IMR-90 (cell line): Measurements from ENCODE around the gene PIGU. TPM values are rescaled to one million over a fixed set of nuclear protein-coding genes. Genes with fewer than 3 reads are reported as not detected.

Source experiments
- ATAC-seq: fragments of 200-7000 bp; cut with Tn5 transposase; 2 replicates; pipeline ENCODE4 v1.9.1; 2020; ENCODE audit warnings: low read depth, mild to moderate bottlenecking, moderate library complexity
- BruUV-seq: library from RNA; stranded (reverse); fragments of 400-500 nt; replicated peaks from 2 replicates; lab custom pipeline; 2021; lab: Mats Ljungman, UMichigan
- CTCF ChIA-PET: fragments of 300-600 bp; formaldehyde crosslinking; extraction: SDS; loops from one replicate; lab custom pipeline; 2021; ENCODE audit warnings: antibody characterized with exemption; lab: Yijun Ruan, JAX
- POLR2A ChIA-PET: fragments of 300-600 bp; sonication (Branson Sonifier 250); formaldehyde crosslinking; loops from one replicate; lab custom pipeline; 2022; ENCODE audit warnings: antibody characterized with exemption; ENCODE audit not compliant: unreplicated experiment; lab: Charles Lee
- DNase-seq: peaks from one replicate; pipeline ENCODE4 v3.0.0; 2013
- H2AFZ ChIP-seq: replicated peaks from 2 replicates; pipeline ENCODE3; 2013; ENCODE audit warnings: low read length, mild to moderate bottlenecking; ENCODE audit not compliant: poor library complexity
- H2AK5ac ChIP-seq: 2 replicates; pipeline ENCODE4 v1.6.1; 2013; ENCODE audit warnings: low read depth, low read length, inconsistent platforms
- H2AK9ac ChIP-seq: replicated peaks from 2 replicates; pipeline ENCODE3; 2013; ENCODE audit warnings: mild to moderate bottlenecking, low read depth, low read length, moderate library complexity; ENCODE audit not compliant: poor library complexity
- H2BK120ac ChIP-seq: 2 replicates; pipeline ENCODE4 v1.6.1; 2013; ENCODE audit warnings: low read depth, low read length, inconsistent platforms
- H2BK15ac ChIP-seq: 3 replicates; pipeline ENCODE4 v1.6.1; 2013; ENCODE audit warnings: low read depth, low read length, inconsistent platforms
- H2BK20ac ChIP-seq: 2 replicates; pipeline ENCODE4 v1.6.1; 2013; ENCODE audit warnings: low read depth, mild to moderate bottlenecking, inconsistent platforms, low read length, moderate library complexity
- H2BK5ac ChIP-seq: 2 replicates; pipeline ENCODE4 v1.6.1; 2013; ENCODE audit warnings: mild to moderate bottlenecking, low read depth, low read length, inconsistent platforms; ENCODE audit not compliant: poor library complexity, severe bottlenecking
- H3K14ac ChIP-seq: replicated peaks from 2 replicates; pipeline ENCODE4 v1.6.1; 2013; ENCODE audit warnings: low read depth, low read length, inconsistent platforms
- H3K18ac ChIP-seq: 2 replicates; pipeline ENCODE4 v1.6.1; 2013; ENCODE audit warnings: low read depth, low read length, control low read depth
- H3K23ac ChIP-seq: 2 replicates; pipeline ENCODE4 v1.6.1; 2013; ENCODE audit warnings: low read depth, low read length, inconsistent platforms
- H3K27ac ChIP-seq: 2 replicates; pipeline ENCODE4 v1.5.1; 2013; ENCODE audit warnings: mild to moderate bottlenecking, control low read depth, low read length; ENCODE audit not compliant: insufficient read depth
- H3K27me3 ChIP-seq: 2 replicates; pipeline ENCODE4 v1.6.1; 2013; ENCODE audit warnings: low read length; ENCODE audit not compliant: control insufficient read depth, insufficient read depth
- H3K36me3 ChIP-seq: 2 replicates; pipeline ENCODE4 v1.6.1; 2013; ENCODE audit warnings: low read length, mixed read lengths; ENCODE audit not compliant: control insufficient read depth, insufficient read depth
- H3K4ac ChIP-seq: 2 replicates; pipeline ENCODE4 v1.6.1; 2013; ENCODE audit warnings: low read depth, low read length, inconsistent platforms
- H3K4me1 ChIP-seq: 2 replicates; pipeline ENCODE4 v1.6.1; 2013; ENCODE audit warnings: low read length, mixed read lengths; ENCODE audit not compliant: control insufficient read depth, insufficient read depth
- H3K4me2 ChIP-seq: 2 replicates; pipeline ENCODE4 v1.6.1; 2013; ENCODE audit warnings: low read depth, mild to moderate bottlenecking, control low read depth, low read length, moderate library complexity
- H3K4me3 ChIP-seq: 2 replicates; pipeline ENCODE4 v1.5.1; 2013; ENCODE audit warnings: low read depth, mild to moderate bottlenecking, control low read depth, low read length, moderate library complexity; ENCODE audit not compliant: insufficient read depth
- H3K56ac ChIP-seq: 2 replicates; pipeline ENCODE4 v1.6.1; 2013; ENCODE audit warnings: low read length, inconsistent platforms; ENCODE audit not compliant: insufficient read depth; ENCODE audit errors: extremely low read depth
- H3K79me1 ChIP-seq, 2 experiments: 2 replicates each; pipeline ENCODE4 v1.6.1; 2013; ENCODE audit warnings: low read length in 2 of 2, inconsistent platforms in 1 of 2, low read depth in 1 of 2
- H3K9ac ChIP-seq: 2 replicates; pipeline ENCODE4 v1.6.1; 2013; ENCODE audit warnings: low read depth, low read length, control low read depth
- H3K9me1 ChIP-seq: 2 replicates; pipeline ENCODE4 v1.6.1; 2013; ENCODE audit warnings: low read length, inconsistent platforms; ENCODE audit not compliant: insufficient read depth
- H3K9me3 ChIP-seq: 2 replicates; pipeline ENCODE4 v1.6.1; 2013; ENCODE audit warnings: low read length; ENCODE audit not compliant: control insufficient read depth, insufficient read depth
- H4K20me1 ChIP-seq: 2 replicates; pipeline ENCODE4 v1.6.1; 2013; ENCODE audit warnings: low read length, inconsistent platforms; ENCODE audit not compliant: insufficient read depth
- H4K5ac ChIP-seq: 2 replicates; pipeline ENCODE4 v1.6.1; 2013; ENCODE audit warnings: mild to moderate bottlenecking, low read depth, low read length, control low read depth
- H4K8ac ChIP-seq, 2 experiments: 2 replicates each; pipeline ENCODE4 v1.6.1; 2013; ENCODE audit warnings: low read depth in 2 of 2, low read length in 2 of 2, control low read depth in 1 of 2, inconsistent platforms in 1 of 2
- H4K91ac ChIP-seq: 2 replicates; pipeline ENCODE4 v1.6.1; 2013; ENCODE audit warnings: low read depth, low read length, inconsistent platforms; ENCODE audit not compliant: insufficient read depth
- BHLHE40 ChIP-seq: fragments of 150-350 bp; IDR thresholded peaks from 2 replicates; pipeline ENCODE4 v1.6.1; 2016; ENCODE audit warnings: mild to moderate bottlenecking, low read depth, low read length
- ELK1 ChIP-seq: fragments of 150-350 bp; IDR thresholded peaks from 2 replicates; pipeline ENCODE4 v1.6.1; 2016; ENCODE audit warnings: low read depth, mild to moderate bottlenecking, low read length, moderate library complexity, borderline replicate concordance
- MAFK ChIP-seq: IDR thresholded peaks from 2 replicates; pipeline ENCODE4 v1.6.1; 2012; ENCODE audit warnings: low read depth, low read length, improper control_type of control experiment
- MAZ ChIP-seq: IDR thresholded peaks from 2 replicates; pipeline ENCODE4 v1.6.1; 2012; ENCODE audit warnings: low read depth, mild to moderate bottlenecking, low read length, improper control_type of control experiment, moderate library complexity, borderline replicate concordance
- MXI1 ChIP-seq: IDR thresholded peaks from 2 replicates; pipeline ENCODE4 v1.6.1; 2012; ENCODE audit warnings: low read depth, mild to moderate bottlenecking, low read length, moderate library complexity, borderline replicate concordance
- POLR2A ChIP-seq: IDR thresholded peaks from 2 replicates; pipeline ENCODE4 v1.6.1; 2012; ENCODE audit warnings: mild to moderate bottlenecking, low read depth, low read length
- RCOR1 ChIP-seq: IDR thresholded peaks from 2 replicates; pipeline ENCODE4 v1.6.1; 2012; ENCODE audit warnings: mild to moderate bottlenecking, low read length, improper control_type of control experiment; ENCODE audit not compliant: insufficient replicate concordance
- SMC3 ChIP-seq: fragments of 150-350 bp; IDR thresholded peaks from 2 replicates; pipeline ENCODE4 v1.6.1; 2016; ENCODE audit warnings: low read depth, mild to moderate bottlenecking, antibody characterized with exemption, low read length, moderate library complexity
- WGBS, 2 experiments: methylation state at CpG; one replicate each; pipeline versions ENCODE4 v1.1.5 to v1.1.7; 2013; ENCODE audit warnings: missing lambda C conversion rate in 2 of 2; ENCODE audit not compliant: insufficient read length in 1 of 2; ENCODE audit errors: extremely low coverage in 2 of 2; 5-methylcytosine and 5-hydroxymethylcytosine counted together
- dilution Hi-C: fragments of 300-500 bp; cut with HindIII; formaldehyde crosslinking; loops from one replicate; pipeline ENCODE4 v1.14.3; 2018; ENCODE audit warnings: low sequenced_read_pairs; ENCODE audit not compliant: unreplicated experiment
- in situ Hi-C: fragments of 300-500 bp; cut with MboI; formaldehyde crosslinking; loops from 3 replicates; pipeline ENCODE4 v1.14.3; 2019; ENCODE audit warnings: low sequenced_read_pairs, inconsistent platforms, mixed read lengths
- intact Hi-C: fragments of 100-400 bp; cut with micrococcal nuclease; formaldehyde crosslinking; loops from 2 replicates; pipeline ENCODE4 v1.10.0; 2022
- polyA plus RNA-seq, 3 experiments: library from polyadenylated mRNA; depleted of rRNA; stranded (reverse); fragments of >200 nt; gene quantifications; 2 replicates each; pipeline ENCODE4 v1.2.3, GENCODE V29; 2012; ENCODE audit warnings: low replicate concordance in 1 of 3
- total RNA-seq: library from RNA; depleted of rRNA; stranded (reverse); fragments of >200 nt; gene quantifications from 2 replicates; pipeline ENCODE4 v1.2.3, GENCODE V29; 2012
- TF ChIP-seq, protein P1 (sequence below): conservative IDR thresholded peaks from 2 replicates; pipeline ENCODE4 v1.5.1; 2012; ENCODE audit warnings: mild to moderate bottlenecking, low read depth, low read length, improper control_type of control experiment
- TF ChIP-seq, protein P2 (sequence below): fragments of 150-350 bp; IDR thresholded peaks from 2 replicates; pipeline ENCODE4 v1.6.1; 2017; ENCODE audit warnings: mild to moderate bottlenecking, antibody characterized with exemption, low read length, low read depth

The PIGU gene
- total and polyA plus RNA-seq, 2 of the 4 experiments (the other 2 are of a cell fraction): 11.1 to 31.1 TPM

DNA sequence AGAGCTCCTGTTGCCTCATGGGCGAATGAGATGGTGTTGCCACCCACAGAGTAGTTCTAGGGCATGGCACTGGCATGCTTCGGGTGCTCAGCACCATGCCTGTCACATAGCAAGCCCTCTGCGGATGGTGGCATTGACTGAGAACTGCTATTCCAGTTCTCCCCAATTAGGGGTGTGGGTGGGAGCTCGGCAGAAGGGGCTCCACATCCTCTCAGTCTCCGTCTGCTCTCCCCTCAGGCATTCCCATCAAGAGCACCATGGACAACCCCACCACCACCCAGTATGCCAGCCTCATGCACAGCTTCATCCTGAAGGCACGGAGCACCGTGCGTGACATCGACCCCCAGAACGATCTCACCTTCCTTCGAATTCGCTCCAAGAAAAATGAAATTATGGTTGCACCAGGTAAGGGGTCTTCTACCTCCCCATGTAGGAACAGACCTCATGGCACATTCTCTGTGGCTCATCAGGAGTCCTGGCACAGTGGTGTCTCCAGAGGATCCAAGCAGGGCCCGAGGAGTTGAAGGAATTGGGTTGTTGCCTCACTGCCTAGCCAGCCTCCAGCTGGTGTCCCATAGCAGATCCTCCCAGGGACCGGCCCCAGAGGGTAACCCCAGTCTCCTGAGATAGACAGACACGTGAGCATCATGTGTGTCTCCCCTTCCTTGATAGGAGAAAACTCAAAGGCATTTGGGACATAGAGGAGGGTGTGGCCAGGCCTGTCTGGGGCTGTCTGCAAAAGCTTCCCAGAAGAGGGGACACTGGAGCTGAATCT is 142.3 kb downstream of the PIGU start:
- no peak overlapping the region for H2AK9ac ChIP-seq
- no peak overlapping the region for H4K8ac ChIP-seq
- no peak overlapping the region for H3K18ac ChIP-seq
- ATAC-seq (no peak), DNase-seq (no peak)
- no peak overlapping the region for H3K14ac ChIP-seq
- peaks cover 22% of the 10 kb centered on the region for H3K9me1 ChIP-seq
- no peak overlapping the region for H4K5ac ChIP-seq
- dilution Hi-C loops (no loop called here), intact Hi-C loops (loop anchor here (5.0 kb wide), 1 partner anchor 173 kb away; no protein-coding TSS in a partner anchor), in situ Hi-C loops (no loop called here)
- H4K91ac ChIP-seq: no peak overlapping the region
- BruUV-seq: no TSS peak
- no peak overlapping the region for H3K4me3 ChIP-seq
- H3K23ac ChIP-seq: no peak overlapping the region
- no peak overlapping the region for H2BK120ac ChIP-seq
- no peak overlapping the region for H2AK5ac ChIP-seq
- POLR2A ChIA-PET: no interaction called here
- H3K79me1 ChIP-seq: peaks cover 40 to 83% of the 10 kb centered on the region in 2 experiments
- peaks cover 4% of the 10 kb centered on the region for H3K4me1 ChIP-seq
- peaks cover 26% of the 10 kb centered on the region for H4K20me1 ChIP-seq
- H2BK5ac ChIP-seq: no peak overlapping the region
- H3K56ac ChIP-seq: no peak overlapping the region
- TF ChIP-seq MAFK (no peak), SMC3 (no peak), MAZ (no peak), ELK1 (no peak), RCOR1 (no peak), POLR2A (no peak), MXI1 (no peak), BHLHE40 (no peak)
- TF ChIP-seq, protein P1, sequence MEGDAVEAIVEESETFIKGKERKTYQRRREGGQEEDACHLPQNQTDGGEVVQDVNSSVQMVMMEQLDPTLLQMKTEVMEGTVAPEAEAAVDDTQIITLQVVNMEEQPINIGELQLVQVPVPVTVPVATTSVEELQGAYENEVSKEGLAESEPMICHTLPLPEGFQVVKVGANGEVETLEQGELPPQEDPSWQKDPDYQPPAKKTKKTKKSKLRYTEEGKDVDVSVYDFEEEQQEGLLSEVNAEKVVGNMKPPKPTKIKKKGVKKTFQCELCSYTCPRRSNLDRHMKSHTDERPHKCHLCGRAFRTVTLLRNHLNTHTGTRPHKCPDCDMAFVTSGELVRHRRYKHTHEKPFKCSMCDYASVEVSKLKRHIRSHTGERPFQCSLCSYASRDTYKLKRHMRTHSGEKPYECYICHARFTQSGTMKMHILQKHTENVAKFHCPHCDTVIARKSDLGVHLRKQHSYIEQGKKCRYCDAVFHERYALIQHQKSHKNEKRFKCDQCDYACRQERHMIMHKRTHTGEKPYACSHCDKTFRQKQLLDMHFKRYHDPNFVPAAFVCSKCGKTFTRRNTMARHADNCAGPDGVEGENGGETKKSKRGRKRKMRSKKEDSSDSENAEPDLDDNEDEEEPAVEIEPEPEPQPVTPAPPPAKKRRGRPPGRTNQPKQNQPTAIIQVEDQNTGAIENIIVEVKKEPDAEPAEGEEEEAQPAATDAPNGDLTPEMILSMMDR: no peak
- TF ChIP-seq, protein P2, sequence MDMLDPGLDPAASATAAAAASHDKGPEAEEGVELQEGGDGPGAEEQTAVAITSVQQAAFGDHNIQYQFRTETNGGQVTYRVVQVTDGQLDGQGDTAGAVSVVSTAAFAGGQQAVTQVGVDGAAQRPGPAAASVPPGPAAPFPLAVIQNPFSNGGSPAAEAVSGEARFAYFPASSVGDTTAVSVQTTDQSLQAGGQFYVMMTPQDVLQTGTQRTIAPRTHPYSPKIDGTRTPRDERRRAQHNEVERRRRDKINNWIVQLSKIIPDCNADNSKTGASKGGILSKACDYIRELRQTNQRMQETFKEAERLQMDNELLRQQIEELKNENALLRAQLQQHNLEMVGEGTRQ: no peak
- 92% methylated on average over 2 of the region's 15 CpGs; no CpG with 5 or more reads in 1 of the 2 experiments for WGBS, 2 experiments
- no peak overlapping the region for H2AFZ ChIP-seq
- CTCF ChIA-PET: interaction anchor here (1.1 kb wide), 1 partner anchor 222 kb away, joined by 4 read pairs; no protein-coding TSS in a partner anchor
- H3K4me2 ChIP-seq: no peak overlapping the region
- no peak overlapping the region for H3K9ac ChIP-seq
- no peaks in the 10 kb centered on the region for H3K27me3 ChIP-seq
- H3K36me3 ChIP-seq: peaks cover 76% of the 10 kb centered on the region
- H2BK15ac ChIP-seq: no peak overlapping the region
- no peaks in the 10 kb centered on the region for H3K9me3 ChIP-seq
- no peak overlapping the region for H2BK20ac ChIP-seq
- no peak overlapping the region for H3K4ac ChIP-seq
- H3K27ac ChIP-seq: no peak overlapping the region
